ENCODE results near the gene WDR88.
"Not testable (repeated sequence)": the region's sequence is repeated elsewhere in the genome, so short reads cannot be mapped to it uniquely, and the experiment has no call there.

Gene WDR88

DNA sequence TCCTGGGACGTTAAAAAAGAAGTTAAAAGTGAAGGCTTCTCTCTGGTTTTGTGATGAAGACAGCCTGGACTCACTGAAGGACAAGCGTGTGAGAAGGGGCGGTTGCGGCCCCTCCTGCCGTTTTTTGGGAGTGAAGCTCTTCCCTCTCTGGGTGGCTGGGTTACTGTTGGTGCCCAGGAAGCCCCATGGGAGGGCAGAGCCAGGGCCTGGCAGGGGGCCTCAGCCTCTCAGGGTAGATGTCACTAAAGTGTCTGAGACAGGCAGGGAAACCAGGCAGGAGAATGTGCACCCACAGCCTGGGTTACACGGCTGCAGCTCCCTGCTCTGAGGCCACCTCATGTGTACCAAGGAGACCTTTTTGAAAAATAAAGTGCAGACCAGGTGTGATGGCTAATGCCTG, 1.5 kb upstream of the WDR88 start:
- no peak for DNase-seq

DNA sequence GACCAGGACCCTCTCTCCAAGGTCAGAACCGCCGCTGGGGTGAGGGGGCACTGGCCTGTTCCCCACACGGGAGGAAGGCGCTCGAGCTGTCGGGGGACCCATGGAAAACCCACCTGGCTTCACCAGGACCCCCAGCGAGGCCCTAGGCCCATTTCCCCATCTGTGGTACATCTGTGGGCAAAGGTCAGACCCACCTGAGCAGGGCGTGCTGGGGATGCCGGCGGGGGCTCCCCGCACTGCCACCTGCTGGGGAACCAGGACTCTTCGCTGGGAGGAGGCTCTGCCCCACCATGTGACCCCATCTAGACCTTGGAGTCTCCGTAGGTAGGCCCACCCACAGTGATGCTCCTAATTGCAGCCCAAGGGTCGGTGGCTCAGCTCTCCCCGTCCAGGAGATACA, 511 bp downstream of the WDR88 start:
- peak in 1 of 2 experiments; percentile 10 for DNase-seq

DNA sequence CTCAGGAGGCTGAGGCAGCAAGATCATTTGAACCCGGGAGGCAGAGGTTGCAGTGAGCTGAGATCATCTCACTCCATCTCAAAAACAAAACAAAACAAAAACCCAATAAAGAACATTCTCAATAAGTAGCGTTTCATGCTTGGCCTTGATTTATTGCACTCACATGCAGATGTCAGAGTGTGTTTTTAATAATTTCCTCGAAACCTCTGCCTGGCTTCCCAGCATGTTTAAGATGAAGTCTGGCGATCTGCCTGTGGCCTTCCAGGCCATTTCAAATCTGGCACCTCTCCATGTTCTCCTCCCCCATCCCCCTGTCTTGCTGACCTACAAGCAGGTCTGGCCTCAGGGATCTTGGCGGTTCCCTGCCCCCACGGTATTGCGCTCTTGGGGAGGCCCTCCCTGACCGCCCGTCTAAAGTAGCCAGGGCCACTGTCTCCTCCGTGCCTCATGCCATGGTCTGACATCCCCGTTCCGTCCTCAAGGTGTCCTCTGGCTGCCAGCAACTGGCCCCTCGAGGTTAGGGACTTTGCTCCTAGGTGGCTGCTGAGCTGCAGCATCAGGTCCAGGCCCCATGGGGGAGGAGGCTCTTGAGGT, 1.6 kb downstream of the WDR88 start:
- DNase-seq: no peak

DNA sequence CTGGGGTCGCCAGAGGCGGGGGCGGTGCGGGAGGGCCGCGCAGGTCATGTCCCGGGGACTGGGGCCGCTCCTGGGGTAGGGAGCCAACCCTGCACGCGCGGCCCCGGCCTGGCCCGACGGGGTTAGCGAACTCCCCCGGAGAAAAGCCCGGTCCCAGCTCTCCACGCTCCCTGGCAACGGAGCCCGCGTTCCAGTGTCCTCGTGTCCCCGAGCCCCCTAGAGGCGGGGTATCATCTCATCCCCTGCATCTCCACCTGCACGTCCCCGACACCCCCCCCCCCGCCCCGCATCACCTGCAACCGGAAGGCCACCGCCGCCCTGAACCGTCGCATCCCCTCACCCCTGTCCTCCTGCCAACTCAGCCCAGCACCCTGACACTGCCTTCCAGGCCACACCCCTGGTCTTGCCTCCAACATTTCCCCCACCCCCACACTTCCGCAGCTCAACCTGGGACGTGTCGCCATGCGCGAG, 2.7 kb downstream of the WDR88 start:
- DNase-seq: no peak

DNA sequence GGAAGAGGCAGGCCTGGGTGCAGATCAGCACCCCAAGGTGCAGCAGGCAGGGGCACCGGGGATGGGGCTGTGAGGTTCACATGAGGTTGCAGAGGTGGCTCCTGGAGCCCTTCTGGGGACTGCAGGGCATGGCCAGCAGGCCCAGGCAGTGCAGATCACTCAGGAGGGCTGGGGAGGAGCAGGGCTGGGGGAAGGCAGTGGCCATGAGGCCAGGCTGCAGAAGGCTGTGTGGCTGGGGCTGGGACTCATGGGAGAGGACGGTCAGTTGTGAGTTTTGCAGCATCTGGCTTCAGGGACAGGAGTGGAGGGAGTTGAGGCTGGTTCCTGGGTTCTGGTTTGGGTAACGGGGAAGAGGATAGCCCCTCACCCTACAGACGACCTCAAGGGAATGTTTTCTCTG, 7.3 kb downstream of the WDR88 start:
- DNase-seq: no peak

DNA sequence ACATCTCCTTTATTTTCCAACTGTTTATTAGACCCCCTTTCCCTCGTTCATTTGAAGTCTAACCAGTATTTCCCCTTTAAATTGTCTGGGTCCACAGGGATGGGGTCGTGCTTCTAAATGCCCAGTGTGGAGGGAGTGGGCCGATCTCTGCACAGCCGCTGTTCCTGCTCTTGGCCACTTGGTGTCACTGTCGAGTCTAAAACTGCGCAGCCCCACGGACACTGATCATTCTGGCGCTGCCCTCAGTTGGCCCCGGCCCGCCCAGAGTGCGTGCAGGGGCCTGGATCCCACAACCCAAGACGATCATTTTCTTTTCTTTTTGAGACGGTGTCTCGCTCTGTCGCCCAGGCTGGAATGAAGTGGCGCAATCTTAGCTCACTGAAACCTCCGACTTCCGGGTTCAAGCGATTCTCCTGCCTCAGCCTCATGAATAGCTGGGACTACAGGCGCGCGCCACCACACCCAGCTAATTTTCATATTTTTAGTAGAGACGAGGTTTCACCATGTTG, 12.0 kb downstream of the WDR88 start:
- DNase-seq: peak; percentile 73 to 76

DNA sequence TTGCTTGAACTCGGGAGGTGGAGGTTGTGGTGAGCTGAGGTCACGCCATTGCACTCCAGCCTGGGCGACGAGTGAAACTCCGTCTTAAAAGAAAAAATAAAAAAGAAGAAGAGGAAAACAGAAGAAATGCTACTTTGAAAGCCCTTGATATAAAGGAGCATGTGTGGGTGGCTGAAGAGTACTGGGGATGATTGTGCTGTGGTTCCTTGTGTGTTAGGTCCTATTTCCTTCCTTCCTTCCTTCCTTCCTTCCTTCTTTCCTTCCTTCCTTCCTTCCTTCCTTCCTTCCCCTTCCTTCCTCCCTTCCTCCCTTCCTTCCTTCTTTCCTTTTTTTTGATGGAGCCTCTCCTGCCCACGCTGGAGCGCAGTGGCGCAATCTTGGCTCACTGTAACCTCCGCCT, 14.3 kb downstream of the WDR88 start:
- no peak for DNase-seq

DNA sequence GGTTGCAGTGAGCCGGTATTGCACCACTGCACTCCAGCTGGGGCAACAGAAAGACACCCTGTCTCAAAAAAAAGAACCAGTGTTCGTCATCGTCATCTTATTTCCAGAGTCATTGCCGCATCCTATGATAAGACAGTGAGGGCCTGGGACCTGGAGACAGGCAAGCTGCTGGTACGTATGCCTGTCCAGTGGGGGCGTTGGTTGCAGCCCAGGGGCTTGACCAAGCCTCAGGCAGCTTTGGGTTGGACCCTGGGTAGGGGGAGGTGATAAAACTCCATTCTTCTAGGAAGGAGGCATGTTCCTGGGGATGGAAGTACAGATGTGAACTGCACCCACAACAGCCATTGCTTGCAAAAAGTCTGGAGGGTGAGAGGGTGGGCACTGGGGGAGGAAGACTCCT, 15.6 kb downstream of the WDR88 start:
- DNase-seq: no peak

DNA sequence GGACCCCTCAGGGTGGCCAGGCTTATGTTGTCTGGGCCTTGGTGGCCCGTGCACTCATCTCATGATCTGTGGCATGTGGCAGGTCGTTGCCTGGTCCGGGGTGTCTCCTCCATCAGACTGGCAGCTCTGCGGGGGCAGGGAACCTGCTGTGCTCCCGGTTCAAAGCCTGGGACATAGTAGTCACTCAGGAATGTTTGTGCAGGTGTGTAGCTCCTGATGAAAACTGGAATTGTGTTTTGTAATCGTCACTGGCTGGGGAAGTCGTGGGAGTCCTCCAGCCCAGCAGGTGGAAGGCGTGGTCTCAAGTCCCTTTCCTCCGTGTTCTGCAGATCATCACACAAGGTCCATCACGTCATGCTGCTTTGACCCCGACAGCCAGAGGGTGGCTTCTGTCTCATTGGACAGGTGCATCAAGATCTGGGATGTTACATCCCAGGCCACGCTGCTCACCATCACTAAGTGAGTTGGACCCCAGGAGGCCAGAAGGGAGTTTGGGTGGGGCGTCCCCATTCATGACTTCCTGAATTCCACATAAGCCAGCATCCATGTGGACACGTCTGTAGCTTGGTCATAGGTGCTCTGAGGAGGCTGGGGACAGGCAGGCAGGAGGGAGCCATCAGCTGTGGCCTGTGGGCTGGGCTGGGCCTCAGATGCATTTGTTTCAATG, 19.1 kb downstream of the WDR88 start:
- DNase-seq: no peak

DNA sequence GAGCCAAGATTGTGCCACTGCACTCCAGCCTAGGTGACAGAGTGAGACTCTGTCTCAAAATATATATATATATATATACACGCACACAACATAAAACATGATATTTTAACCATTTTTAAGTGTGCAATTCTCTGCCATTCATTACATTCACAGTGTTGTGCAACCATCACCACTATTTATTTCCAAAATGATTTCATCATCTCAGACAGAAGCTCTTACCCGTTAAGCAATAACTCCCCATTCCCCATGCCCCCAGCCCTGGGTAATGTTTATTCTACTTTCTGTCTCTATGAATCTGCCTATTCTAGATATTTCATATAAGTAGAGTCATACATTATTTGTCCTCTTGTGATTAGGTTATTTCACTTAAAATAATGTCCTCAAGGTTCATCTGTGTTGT, 20.3 kb downstream of the WDR88 start:
- DNase-seq: peak; percentile 13

DNA sequence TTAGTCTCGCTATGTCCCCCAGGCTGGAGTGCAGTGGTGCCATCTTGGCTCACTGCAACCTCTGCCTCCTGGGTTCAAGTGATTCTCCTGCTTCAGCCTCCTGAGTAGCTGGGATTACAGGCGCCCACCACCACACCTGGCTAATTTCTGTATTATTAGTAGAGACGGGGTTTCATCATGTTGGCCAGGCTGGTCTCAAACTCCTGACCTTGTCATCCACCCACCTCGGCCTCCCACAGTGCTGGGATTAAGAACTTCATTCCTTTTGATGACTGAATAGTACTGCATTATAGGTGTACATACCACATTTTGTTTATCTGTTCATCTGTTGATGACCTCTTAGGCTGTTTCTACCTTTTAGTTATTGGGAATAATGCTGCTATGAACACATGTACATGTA, 20.7 kb downstream of the WDR88 start:
- DNase-seq: not testable (repeated sequence)

DNA sequence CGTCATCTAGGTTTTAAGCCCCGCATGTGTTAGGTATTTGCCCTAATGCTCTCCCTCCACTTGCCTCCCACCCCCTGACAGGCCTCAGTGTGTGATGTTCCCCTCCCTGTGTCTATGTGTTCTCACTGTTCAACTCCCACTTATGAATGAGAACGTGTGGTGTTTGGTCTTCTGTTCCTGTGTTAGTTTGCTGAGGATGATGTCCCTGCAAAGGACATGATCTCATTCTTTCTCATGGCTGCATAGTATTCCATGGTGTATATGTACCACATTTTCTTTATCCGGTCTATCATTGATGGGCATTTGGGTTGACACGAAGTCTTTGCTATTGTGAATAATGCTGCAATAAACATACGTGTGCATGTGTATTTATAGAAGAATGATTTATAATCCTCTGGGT, 22.4 kb downstream of the WDR88 start:
- DNase-seq: not testable (repeated sequence)

DNA sequence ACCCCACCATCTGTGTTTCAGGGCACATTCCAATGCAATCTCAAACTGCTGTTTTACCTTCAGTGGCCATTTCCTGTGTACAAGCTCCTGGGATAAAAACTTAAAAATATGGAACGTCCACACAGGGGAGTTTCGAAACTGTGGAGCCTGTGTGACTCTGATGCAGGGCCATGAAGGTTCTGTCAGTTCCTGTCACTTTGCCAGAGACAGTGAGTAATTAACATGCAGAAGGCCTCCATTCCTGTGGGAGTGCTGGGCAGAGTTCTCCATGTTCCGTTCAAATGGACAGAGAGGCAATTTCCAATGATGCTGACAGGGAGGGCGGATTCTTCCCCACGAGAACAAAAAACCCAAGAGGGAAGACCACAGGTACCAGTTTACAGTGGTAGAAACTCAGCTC, 24.4 kb downstream of the WDR88 start:
- DNase-seq: no peak

DNA sequence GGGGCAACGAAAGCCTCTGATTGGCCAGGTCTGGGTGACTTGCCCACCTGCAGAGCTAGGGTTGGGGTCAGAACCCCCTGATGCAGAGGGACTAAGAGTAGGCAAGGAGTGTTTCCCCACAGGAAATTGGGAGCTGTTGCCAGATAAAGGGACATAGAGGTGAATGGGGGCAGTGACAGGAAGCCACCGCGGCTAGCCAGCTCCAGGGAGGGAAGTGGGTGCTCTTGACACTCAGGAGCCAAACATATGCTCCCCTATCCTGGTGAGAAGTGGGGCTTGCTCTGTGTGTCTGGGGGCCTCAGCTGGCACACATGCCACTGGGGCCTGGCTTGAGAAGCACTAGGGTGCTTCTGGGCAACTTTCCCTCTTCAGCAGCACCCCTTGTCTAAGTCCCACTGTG, 26.0 kb downstream of the WDR88 start:
- DNase-seq: peak; percentile 54 to 55

DNA sequence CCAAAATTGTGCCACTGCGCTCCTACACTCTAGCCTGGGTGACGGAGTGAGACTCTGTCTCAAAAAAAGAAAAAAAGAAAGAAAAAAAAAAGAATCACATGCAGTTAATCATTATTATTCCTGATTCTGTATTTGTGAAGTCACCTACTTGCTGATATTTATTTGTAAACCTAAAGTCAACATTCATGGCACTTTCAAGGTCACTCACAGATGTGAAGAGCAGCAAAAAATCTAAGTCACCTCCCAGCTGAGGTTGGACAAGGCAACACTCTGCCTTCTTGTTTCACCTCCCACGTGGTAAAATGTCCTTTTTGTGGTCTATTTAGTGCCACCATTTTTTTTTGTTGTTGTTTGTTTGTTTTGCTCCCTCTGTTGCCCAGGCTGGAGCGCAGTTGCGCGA, 26.5 kb downstream of the WDR88 start:
- DNase-seq: no peak

DNA sequence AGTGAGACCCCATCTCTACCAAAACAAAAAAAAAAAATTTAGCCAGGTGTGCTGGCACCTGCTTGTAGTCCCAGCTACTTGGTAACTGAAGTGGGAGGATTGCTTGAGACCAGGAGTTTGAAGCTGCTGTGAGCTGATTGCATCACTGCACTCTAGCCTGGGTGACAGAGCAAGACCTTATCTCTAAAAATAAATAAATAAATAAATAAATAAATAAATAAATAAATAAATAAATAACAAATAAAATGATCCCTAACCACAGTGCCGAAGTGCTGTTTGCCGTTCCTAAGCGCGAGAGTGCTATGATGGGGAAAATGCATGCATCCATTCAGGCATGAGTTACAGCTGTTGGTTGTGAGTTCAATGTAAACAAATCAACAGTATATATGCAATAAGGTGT, 27.2 kb downstream of the WDR88 start:
- DNase-seq: no peak

DNA sequence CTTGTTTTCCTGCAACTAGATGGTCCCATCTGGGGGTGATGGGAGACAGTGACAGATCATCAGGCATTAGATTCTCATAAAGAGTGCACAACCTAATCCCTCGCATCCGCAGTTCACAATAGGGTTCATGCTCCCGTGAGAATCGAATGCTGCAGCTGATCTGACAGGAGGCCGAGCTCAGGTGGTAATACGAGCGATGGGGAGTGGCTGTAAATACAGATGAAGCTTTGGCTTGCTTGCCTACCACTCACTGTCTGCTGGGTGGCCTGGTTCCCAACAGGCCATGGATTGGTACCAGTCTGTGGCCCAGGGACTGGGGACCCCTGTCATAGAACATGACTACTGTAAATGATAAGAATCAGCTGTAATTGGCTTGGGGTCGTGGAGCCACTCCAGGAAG, 28.0 kb downstream of the WDR88 start:
- no peak for DNase-seq

DNA sequence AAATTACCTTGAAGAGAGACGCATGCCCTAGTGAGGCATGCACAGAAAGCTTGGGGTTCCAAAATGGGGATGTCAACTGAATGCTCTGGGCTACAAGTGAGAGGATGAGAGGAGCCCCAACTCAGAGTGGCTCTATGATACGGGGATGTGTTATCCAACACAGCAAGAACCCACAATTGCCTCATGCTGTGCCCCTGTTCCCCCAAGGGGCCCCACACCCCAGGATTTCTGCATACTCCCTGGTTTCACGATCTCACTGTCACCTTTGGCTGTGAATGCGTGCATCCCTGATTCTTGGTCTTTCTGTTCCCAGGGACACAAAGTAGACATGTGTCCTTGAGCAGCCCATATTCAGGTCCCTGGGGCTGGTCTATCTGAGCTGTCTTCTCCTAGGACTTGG, 29.3 kb downstream of the WDR88 start:
- no peak for DNase-seq

DNA sequence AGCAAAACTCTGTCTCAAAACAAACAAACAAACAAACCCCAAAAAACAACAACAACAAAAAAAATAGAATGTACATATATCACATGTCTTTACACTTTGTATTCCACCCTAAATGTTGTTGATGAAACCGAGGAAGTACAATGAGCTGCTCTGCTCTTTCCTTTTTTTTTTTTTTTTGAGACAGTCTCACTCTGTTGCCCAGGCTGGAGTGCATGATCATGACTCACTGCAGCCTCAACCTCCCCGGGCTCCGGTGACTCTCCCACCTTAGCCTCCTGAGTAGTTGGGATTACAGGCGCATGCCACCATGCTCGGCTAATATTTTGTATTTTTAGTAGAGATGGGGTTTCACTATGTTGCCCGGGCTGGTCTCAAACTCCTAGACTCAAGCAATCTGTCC, 31.6 kb downstream of the WDR88 start:
- DNase-seq: no peak

DNA sequence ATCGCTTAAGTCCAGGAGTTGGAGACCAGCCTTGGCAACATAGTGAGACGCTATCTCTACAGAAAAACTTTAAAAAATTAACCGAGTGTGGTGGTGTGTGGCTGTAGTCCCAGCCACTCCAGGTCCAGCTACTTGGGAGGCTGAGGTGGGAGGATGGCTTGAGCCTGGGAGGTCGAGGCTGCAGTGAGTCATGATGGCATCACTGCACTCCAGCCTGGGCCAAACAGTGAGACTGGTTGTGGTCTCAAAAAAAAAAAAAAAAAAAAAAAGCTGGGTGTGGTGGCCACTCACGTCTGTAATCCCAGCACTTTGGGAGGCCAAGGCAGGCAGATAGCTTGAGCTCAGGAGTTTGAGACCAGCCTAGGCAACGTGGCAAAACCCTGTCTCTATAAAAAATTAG, 34.1 kb downstream of the WDR88 start:
- DNase-seq: not testable (repeated sequence)

DNA sequence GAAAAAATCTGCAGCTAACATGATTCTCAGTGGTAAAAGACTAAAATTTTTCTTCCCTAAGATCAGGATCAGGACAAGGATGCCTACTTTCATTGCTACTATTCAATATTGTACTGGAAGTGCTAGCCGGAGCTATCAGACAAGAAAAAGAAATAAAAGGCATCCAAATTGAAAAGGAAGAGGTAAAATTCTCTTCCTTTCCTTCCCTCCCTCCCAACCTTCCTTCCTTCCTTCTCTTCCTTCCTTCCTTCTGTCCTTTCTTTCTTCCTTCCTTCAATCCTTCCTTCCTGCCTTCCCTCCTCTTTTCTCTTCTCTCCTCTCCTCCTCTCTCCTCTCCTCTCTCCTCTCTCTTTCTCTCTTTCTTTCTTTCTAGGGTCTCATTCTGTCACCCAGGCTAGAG, 35.5 kb downstream of the WDR88 start:
- no peak for DNase-seq

DNA sequence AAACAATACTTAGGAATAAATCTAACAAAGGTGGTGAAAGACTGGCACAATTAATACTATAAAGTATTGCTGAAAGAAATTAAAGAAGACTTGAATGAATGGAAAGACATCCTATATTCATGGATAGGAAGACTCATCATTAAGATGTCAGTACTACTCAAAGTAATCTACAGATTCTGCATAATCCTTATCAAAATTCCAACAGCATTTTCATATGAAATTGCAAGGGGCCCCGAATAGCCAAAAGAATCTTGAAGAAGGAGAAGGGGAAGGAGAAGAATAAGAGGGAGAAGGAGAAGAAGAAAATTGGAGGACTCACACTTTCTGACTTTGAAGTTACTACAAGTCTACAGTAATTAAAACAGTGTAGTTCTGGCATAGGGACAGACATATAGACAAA, 36.6 kb downstream of the WDR88 start:
- DNase-seq: no peak

DNA sequence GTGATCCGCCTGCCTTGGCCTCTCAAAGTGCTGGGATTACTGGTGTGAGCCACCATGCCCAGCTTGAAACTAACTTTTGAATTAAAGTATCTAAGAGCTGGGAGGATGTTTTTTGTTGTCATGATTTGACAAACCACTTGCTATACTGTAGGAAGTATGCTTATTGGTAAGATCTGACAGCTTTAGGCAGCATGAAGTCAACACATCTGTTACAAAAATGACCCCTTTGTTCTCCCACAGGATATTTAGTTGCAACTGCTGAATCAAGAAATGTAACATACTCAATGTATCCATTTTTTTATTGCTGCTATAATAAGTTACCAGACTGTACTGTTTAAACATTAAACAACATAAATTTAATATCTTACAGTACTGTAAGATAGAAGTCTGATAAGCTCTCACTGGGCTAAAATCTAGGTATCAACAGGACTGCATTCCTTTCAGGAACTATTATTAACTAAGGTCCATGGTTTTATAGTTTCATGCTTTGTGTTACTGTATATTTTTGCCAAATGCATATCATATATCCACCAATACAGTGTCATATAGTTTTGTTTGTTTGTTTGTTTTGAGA, 39.4 kb downstream of the WDR88 start:
- no peak for DNase-seq

DNA sequence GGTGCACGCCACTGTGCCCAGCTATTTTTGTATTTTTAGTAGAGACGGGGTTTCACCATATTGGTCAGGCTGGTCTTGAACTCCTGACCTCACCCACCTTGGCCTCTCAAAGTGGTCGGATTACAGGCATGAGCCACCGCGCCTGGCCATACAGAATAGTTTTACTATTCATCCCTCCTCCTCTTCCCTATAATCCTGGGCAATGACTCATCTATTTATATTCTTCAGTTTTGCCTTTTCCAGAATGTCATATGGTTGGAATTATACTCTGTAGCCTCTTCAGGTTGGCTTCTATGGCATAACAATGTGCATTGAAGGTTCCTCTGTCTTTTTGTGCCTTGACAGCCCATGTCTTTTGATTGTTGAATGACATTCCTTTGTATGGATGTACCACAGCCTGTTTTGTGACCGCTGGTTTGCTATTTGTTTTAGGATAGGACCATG, 40.0 kb downstream of the WDR88 start:
- no peak for DNase-seq

All from Kasumi-1 (cell line).